Breast epithelium (tissue), 4 donors: ENCODE results near the gene BEST1. TPM values are rescaled to one million over a fixed set of nuclear protein-coding genes. Genes with fewer than 3 reads are reported as not detected.

Source experiments
- DNase-seq, 2 donors: peaks; one replicate each; pipeline ENCODE4 v3.0.0-alpha.2; 2019; ENCODE audit warnings: low spot score in 2 of 2
- H3K27ac ChIP-seq, 2 donors: fragments of 200-600 bp; sonication (generic) in 1 of 2; one replicate each; pipeline ENCODE4 v1.5.1; 2016 to 2019; ENCODE audit warnings: mild to moderate bottlenecking in 1 of 2
- H3K27me3 ChIP-seq, 2 donors: fragments of 200-600 bp; sonication (generic) in 1 of 2; one replicate each; pipeline versions ENCODE4 v1.5.1 to v1.6.0; 2017 to 2019; ENCODE audit warnings: control low read depth in 1 of 2, mild to moderate bottlenecking in 1 of 2
- H3K36me3 ChIP-seq: fragments of 200-600 bp; one replicate; pipeline ENCODE4 v1.5.1; 2019
- H3K4me1 ChIP-seq, 2 donors: fragments of 200-600 bp; sonication (generic); one replicate each; pipeline ENCODE4 v1.5.1; 2016 to 2019; ENCODE audit warnings: control low read depth in 1 of 2
- H3K4me3 ChIP-seq, 3 donors: fragments of 200-600 bp; sonication (generic); 1 replicate in 2 of 3; 2 replicates in 1 of 3; pipeline ENCODE4 v1.5.1; 2016 to 2019; ENCODE audit warnings: mild to moderate bottlenecking in 3 of 3, moderate library complexity in 2 of 3
- H3K9me3 ChIP-seq, 2 donors: fragments of 200-600 bp; sonication (generic) in 1 of 2; one replicate each; pipeline ENCODE4 v1.5.1; 2016 to 2019; ENCODE audit warnings: control low read depth in 1 of 2
- CTCF ChIP-seq, 3 donors: fragments of 450-650 bp; IDR thresholded peaks; one replicate each; pipeline ENCODE4 v1.5.1; 2016 to 2017; ENCODE audit warnings: antibody characterized with exemption in 3 of 3, mild to moderate bottlenecking in 3 of 3, moderate library complexity in 3 of 3
- POLR2A ChIP-seq: fragments of 450-650 bp; IDR thresholded peaks from one replicate; pipeline ENCODE4 v1.6.1; 2016; ENCODE audit warnings: antibody characterized with exemption, mild to moderate bottlenecking, moderate library complexity
- POLR2AphosphoS5 ChIP-seq, 3 donors: sonication (generic); formaldehyde crosslinking; IDR thresholded peaks; one replicate each; pipeline ENCODE4 v1.6.1; 2017; ENCODE audit warnings: antibody characterized with exemption in 3 of 3
- intact Hi-C: fragments of 100-400 bp; cut with DNase I; formaldehyde crosslinking; loops from one replicate; pipeline ENCODE4 v1.15.1; 2023; ENCODE audit warnings: low total_unique reads
- total RNA-seq, 3 donors: library from RNA; depleted of rRNA; stranded (reverse); fragments of >200 nt; gene quantifications; one replicate each; pipeline ENCODE4 v1.1.0, GENCODE V29; 2016

The BEST1 gene
- 10 to 100 TPM in 1 of 3 donors, 1 to 10 TPM in 2; 3.7 to 10.1 (median 5.9) TPM for total RNA-seq

GRCh38 chr11:61950035-61950547, at the start of gene BEST1:
Gene BEST1 (plus strand): TSS chr11:61950351. CDS start chr11:61951807, 1,456 bp downstream.
- H3K36me3 ChIP-seq, result no peaks in the 10 kb centered on the region
- TF ChIP-seq CTCF (IDR thresholded peaks at IDR 0.05), result no peak
- TF ChIP-seq POLR2AphosphoS5 (IDR thresholded peaks at IDR 0.05), result no peak
- no peak for TF ChIP-seq POLR2A
- no peak within 1 kb of the TSS for H3K4me3 ChIP-seq
- H3K9me3 ChIP-seq, result no peaks in the 10 kb centered on the region
- no peaks in the 10 kb centered on the region for H3K4me1 ChIP-seq
- no peak for DNase-seq
- intact Hi-C loops, result loop anchor here (10.0 kb wide), 1 partner anchor 135 kb away; no protein-coding TSS in a partner anchor
- peak within 1 kb of the TSS; percentile 9 to 21 for H3K27ac ChIP-seq
- H3K27me3 ChIP-seq, result no peaks in the 10 kb centered on the region

- Histone ChIP-seq H3K27ac (peak overlapping the region in 1 of 2 donors; percentile 88), H3K9me3 (no peaks in the 10 kb centered on the region), H3K36me3 (no peaks in the 10 kb centered on the region), H3K4me3 (no peak overlapping the region), H3K27me3 (no peaks in the 10 kb centered on the region), H3K4me1 (peaks cover 0 to 4% of the 10 kb centered on the region in 2 donors)
- intact Hi-C loops, result loop anchor here (10.0 kb wide), 1 partner anchor 173 kb away; no protein-coding TSS in a partner anchor
- DNase-seq, result no peak
- TF ChIP-seq CTCF (IDR thresholded peaks at IDR 0.05) (no peak), POLR2A (no peak), POLR2AphosphoS5 (IDR thresholded peaks at IDR 0.05) (no peak)
Measured at GRCh38 chr11:61901397-61901796, 48.8 kb upstream of the BEST1 start.

GRCh38 chr11:61902313-61902712, 47.8 kb upstream of the BEST1 start:
- peaks cover 0 to 4% of the 10 kb centered on the region in 2 donors for H3K4me1 ChIP-seq
- no peak overlapping the region for H3K27ac ChIP-seq
- H3K9me3 ChIP-seq, result no peaks in the 10 kb centered on the region
- no peak for TF ChIP-seq CTCF (IDR thresholded peaks at IDR 0.05)
- TF ChIP-seq POLR2AphosphoS5 (IDR thresholded peaks at IDR 0.05), result no peak
- no peak for TF ChIP-seq POLR2A
- DNase-seq, result no peak
- no peaks in the 10 kb centered on the region for H3K36me3 ChIP-seq
- H3K4me3 ChIP-seq, result no peak overlapping the region
- no peaks in the 10 kb centered on the region for H3K27me3 ChIP-seq
- intact Hi-C loops, result loop anchor here (10.0 kb wide), 1 partner anchor 172 kb away; no protein-coding TSS in a partner anchor

GRCh38 chr11:61903845-61904244, 46.3 kb upstream of the BEST1 start:
- Histone ChIP-seq H3K36me3 (no peaks in the 10 kb centered on the region), H3K4me3 (peak overlapping the region in 2 of 3 donors; percentile 19 to 32)

More at GRCh38 chr11:61903845-61904244, 46.3 kb upstream of the BEST1 start:
- Histone ChIP-seq H3K4me1 (no peaks in the 10 kb centered on the region), H3K27me3 (no peaks in the 10 kb centered on the region), H3K9me3 (no peaks in the 10 kb centered on the region), H3K27ac (peak overlapping the region in 1 of 2 donors; percentile 55)
- no peak for DNase-seq
- intact Hi-C loops, result loop anchor here (10.0 kb wide), 1 partner anchor 171 kb away; no protein-coding TSS in a partner anchor
- no peak for TF ChIP-seq CTCF (IDR thresholded peaks at IDR 0.05)
- TF ChIP-seq POLR2AphosphoS5 (IDR thresholded peaks at IDR 0.05), result no peak
- TF ChIP-seq POLR2A, result no peak
